ENCODE measurements around the gene ABCA7. TPM values are rescaled to one million over a fixed set of nuclear protein-coding genes. Genes with fewer than 3 reads are reported as not detected.

Gene ABCA7
- total RNA-seq, 3 donors from 2014 or later (not counting 1 experiment from before 2014, with no cell fraction given), result 73.3 to 149 (median 121) TPM

DNA sequence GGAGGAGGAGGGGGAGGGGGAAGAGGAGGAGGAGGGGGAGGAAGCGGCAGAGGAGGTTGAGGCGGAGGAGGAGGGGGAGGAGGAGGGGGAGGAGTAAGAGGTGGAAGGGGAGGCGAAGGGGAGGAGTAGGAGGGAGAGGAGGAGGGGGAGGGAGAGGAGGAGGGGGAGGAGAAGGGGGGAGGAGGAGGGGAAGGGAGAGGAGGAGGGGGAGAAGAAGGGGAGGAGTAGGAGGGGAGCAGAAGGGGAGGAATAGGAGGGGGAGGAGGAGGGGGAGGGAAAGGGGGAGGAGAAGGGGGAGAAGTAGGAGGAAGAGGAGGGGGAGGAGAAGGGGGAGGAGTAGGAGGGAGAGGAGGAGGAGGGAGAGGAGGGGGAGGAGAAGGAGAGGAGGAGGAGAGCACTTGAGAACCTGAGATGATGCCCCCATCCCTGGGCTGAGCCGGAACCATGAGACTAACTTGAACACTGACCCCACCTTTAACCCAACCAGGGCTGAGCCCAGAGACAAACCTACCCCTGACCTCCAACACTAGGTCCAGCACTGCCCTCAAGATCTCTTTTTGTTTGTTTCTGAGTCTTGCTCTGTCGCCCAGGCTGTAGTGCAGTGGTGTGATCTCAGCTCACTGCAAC is 12.6 kb downstream of the ABCA7 start:
- H3K4me1 ChIP-seq (ENCODE audit: control insufficient read depth, insufficient read depth, low read length), result peaks cover 3% of the 10 kb centered on the region
- 86% methylated on average over 2 of the region's 5 CpGs for WGBS (ENCODE audit: insufficient coverage)
- H3K36me3 Mint-ChIP-seq, result no peaks in the 10 kb centered on the region
- H3K9me3 Mint-ChIP-seq, result no peaks in the 10 kb centered on the region
- H3K27me3 Mint-ChIP-seq (ENCODE audit: low read depth in 2 of 2), result no peaks in the 10 kb centered on the region
- intact Hi-C loops (cut with micrococcal nuclease), result no loop called here
- H3K4me3 ChIP-seq (ENCODE audit: low read length), result no peak overlapping the region
- ATAC-seq (no peak), DNase-seq (no peak)
- no peaks in the 10 kb centered on the region for H3K27me3 ChIP-seq (ENCODE audit: control insufficient read depth, insufficient read depth, low read length)
- peaks cover 13% of the 10 kb centered on the region for H3K9me3 ChIP-seq (ENCODE audit: control insufficient read depth, insufficient read depth, low read length)
- peaks cover 7 to 12% of the 10 kb centered on the region in 2 donors for H3K4me1 Mint-ChIP-seq
- peaks cover 37% of the 10 kb centered on the region for H3K36me3 ChIP-seq (ENCODE audit: control insufficient read depth, insufficient read depth, low read length)
- H3K27ac Mint-ChIP-seq, result no peak overlapping the region
- TF ChIP-seq, protein P1, sequence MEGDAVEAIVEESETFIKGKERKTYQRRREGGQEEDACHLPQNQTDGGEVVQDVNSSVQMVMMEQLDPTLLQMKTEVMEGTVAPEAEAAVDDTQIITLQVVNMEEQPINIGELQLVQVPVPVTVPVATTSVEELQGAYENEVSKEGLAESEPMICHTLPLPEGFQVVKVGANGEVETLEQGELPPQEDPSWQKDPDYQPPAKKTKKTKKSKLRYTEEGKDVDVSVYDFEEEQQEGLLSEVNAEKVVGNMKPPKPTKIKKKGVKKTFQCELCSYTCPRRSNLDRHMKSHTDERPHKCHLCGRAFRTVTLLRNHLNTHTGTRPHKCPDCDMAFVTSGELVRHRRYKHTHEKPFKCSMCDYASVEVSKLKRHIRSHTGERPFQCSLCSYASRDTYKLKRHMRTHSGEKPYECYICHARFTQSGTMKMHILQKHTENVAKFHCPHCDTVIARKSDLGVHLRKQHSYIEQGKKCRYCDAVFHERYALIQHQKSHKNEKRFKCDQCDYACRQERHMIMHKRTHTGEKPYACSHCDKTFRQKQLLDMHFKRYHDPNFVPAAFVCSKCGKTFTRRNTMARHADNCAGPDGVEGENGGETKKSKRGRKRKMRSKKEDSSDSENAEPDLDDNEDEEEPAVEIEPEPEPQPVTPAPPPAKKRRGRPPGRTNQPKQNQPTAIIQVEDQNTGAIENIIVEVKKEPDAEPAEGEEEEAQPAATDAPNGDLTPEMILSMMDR (IDR thresholded peaks at IDR 0.05), result no peak
- no peak overlapping the region for H3K4me3 Mint-ChIP-seq
- H3K27ac ChIP-seq (ENCODE audit: low read length), result no peak overlapping the region

DNA sequence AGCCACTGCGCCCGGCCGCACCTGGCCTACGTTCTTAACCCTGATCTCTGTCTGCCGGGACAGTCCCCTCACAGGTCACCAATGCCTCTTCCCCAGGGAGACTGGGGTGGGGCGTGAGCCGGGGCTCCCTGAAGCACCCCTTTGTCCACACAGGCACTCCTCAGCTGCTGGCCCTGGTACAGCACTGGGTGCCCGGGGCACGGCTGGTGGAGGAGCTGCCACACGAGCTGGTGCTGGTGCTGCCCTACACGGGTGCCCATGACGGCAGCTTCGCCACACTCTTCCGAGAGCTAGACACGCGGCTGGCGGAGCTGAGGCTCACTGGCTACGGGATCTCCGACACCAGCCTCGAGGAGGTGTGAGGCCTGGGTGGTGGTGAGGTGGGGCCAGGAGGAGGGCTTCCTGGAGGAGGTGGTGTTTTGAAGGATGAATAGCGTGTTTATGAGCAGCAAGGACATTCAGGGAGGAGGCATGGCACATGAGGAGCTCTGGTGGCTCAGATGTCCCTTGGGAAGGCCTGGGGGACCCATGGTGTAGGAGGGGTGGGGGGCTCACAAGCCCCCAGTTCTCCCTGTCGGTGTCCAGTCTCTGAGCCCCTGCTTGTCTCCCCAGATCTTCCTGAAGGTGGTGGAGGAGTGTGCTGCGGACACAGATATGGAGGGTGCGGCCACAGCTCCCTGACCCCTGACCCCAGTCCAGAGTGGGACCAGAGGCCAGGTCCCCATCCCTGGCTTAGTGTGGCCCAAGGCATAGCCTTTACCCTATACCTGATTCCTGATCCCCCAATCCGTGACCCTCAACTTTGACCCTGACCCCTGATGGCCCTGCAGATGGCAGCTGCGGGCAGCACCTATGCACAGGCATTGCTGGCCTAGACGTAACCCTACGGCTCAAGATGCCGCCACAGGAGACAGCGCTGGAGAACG is 13.5 kb downstream of the ABCA7 start:
- Histone ChIP-seq H3K27ac (ENCODE audit: low read length) (no peak overlapping the region), H3K4me3 (ENCODE audit: low read length) (no peak overlapping the region), H3K9me3 (ENCODE audit: control insufficient read depth, insufficient read depth, low read length) (peaks cover 23% of the 10 kb centered on the region), H3K4me1 (ENCODE audit: control insufficient read depth, insufficient read depth, low read length) (peaks cover 8% of the 10 kb centered on the region), H3K27me3 (ENCODE audit: control insufficient read depth, insufficient read depth, low read length) (no peaks in the 10 kb centered on the region), H3K36me3 (ENCODE audit: control insufficient read depth, insufficient read depth, low read length) (peaks cover 39% of the 10 kb centered on the region)
- no peak overlapping the region for H3K27ac Mint-ChIP-seq
- ATAC-seq (no peak), DNase-seq (no peak)
- no peaks in the 10 kb centered on the region for H3K9me3 Mint-ChIP-seq
- WGBS (ENCODE audit: insufficient coverage), result 95% methylated on average over 31 of the region's 31 CpGs
- no peaks in the 10 kb centered on the region for H3K27me3 Mint-ChIP-seq (ENCODE audit: low read depth in 2 of 2)
- intact Hi-C loops (cut with micrococcal nuclease), result no loop called here
- TF ChIP-seq, protein P1 (IDR thresholded peaks at IDR 0.05), result no peak
- H3K4me1 Mint-ChIP-seq, result peaks cover 14 to 17% of the 10 kb centered on the region in 2 donors
- no peaks in the 10 kb centered on the region for H3K36me3 Mint-ChIP-seq
- H3K4me3 Mint-ChIP-seq, result no peak overlapping the region

DNA sequence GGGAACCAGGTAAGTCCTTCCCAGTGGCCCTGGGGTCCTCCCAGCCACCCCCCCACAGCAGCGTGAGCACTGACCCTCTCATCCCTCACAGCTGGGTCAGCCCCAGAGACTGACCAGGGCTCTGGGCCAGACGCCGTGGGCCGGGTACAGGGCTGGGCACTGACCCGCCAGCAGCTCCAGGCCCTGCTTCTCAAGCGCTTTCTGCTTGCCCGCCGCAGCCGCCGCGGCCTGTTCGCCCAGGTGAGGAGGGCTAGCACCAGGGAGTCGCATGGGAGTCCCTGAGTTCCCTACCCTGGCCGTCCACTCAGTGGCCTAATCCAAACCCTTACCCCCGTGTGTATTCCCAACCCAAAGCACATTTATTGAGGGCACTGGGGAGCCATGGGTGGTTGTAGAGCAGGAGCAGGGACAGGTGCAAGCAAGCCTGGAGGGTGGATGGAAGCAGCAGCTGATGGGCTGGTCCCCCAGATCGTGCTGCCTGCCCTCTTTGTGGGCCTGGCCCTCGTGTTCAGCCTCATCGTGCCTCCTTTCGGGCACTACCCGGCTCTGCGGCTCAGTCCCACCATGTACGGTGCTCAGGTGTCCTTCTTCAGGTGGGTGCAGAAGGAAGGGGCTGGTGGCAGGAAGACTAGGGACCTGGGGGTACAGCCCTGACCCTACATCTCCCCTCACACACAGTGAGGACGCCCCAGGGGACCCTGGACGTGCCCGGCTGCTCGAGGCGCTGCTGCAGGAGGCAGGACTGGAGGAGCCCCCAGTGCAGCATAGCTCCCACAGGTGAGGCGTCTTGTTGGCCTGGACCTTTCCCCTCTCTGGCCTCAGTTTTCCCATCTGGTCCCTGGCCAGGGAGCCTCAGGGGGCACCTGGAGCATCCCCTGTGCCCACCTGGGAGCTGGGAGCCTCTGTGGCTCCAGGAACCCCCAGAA is 14.5 kb downstream of the ABCA7 start:
- no peak overlapping the region for H3K4me3 Mint-ChIP-seq
- H3K27me3 Mint-ChIP-seq (ENCODE audit: low read depth in 2 of 2), result no peaks in the 10 kb centered on the region
- H3K27me3 ChIP-seq (ENCODE audit: control insufficient read depth, insufficient read depth, low read length), result no peaks in the 10 kb centered on the region
- H3K27ac ChIP-seq (ENCODE audit: low read length), result no peak overlapping the region
- H3K4me1 Mint-ChIP-seq, result peaks cover 14 to 17% of the 10 kb centered on the region in 2 donors
- H3K9me3 ChIP-seq (ENCODE audit: control insufficient read depth, insufficient read depth, low read length), result peaks cover 27% of the 10 kb centered on the region
- peaks cover 38% of the 10 kb centered on the region for H3K36me3 ChIP-seq (ENCODE audit: control insufficient read depth, insufficient read depth, low read length)
- H3K27ac Mint-ChIP-seq, result no peak overlapping the region
- H3K36me3 Mint-ChIP-seq, result no peaks in the 10 kb centered on the region
- TF ChIP-seq, protein P1 (IDR thresholded peaks at IDR 0.05), result no peak
- no peak for ATAC-seq
- no peak overlapping the region for H3K4me3 ChIP-seq (ENCODE audit: low read length)
- no peaks in the 10 kb centered on the region for H3K9me3 Mint-ChIP-seq
- intact Hi-C loops (cut with micrococcal nuclease), result loop anchor here (5.0 kb wide), 1 partner anchor 138 kb away; no protein-coding TSS in a partner anchor
- 95% methylated on average over 25 of the region's 28 CpGs for WGBS (ENCODE audit: insufficient coverage)
- DNase-seq, result no peak
- H3K4me1 ChIP-seq (ENCODE audit: control insufficient read depth, insufficient read depth, low read length), result peaks cover 8% of the 10 kb centered on the region
